KG1 (cell line): ENCODE data around the gene DDAH1.

ENCODE experiments used
- DNase-seq: peaks from one replicate; lab custom pipeline; 2025; lab: John Stamatoyannopoulos, UW

The DDAH1 gene

DNA sequence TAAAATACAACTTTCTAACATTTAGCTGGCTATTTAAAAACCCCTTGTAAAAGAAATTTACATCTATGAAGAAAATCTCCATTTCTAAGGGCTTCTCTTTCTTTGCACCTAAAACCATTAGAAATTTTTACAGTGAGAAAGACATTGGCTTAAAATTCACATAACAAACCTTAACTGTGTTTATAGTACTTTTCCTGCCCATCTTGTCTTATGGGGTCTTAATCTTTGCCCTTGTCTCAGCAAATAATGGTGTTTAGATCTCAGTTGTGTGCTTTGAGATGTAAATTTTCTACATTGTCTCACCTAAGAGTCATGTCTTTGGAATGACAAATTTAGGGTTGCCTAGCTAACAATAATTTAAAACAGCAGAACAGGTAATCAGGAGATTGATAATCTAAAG, 71.5 kb downstream of the DDAH1 start:
- DNase-seq, result no peak

DNA sequence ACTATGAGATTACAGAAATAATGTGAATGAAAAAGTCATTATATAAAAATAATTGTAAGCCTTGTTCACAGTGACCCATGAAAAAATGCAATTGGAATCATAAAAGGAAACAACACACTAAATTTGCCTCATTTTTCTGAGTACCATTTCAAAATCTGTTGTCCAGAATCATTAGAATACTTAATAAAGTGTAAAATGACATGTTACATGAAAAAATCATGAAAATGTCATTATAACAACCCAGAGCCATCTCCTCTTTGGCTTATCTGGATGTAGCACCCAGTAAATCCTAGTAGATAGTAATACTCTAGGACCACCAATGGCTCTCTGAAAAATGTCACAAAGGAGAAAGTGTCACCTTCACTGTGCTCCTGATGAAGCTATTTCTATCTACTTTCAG, 76.5 kb downstream of the DDAH1 start:
- no peak for DNase-seq

- DNase-seq, result no peak
Measured at GRCh38 chr1:85387781-85388180, 77.2 kb downstream of the DDAH1 start.

- no peak for DNase-seq
Measured at GRCh38 chr1:85386068-85386722, 78.8 kb downstream of the DDAH1 start.

- DNase-seq, result no peak
Measured at GRCh38 chr1:85379203-85380136, 85.5 kb downstream of the DDAH1 start.

GRCh38 chr1:85378534-85378933, 86.4 kb downstream of the DDAH1 start:
- no peak for DNase-seq

- DNase-seq, result no peak
Measured at GRCh38 chr1:85376356-85376755, 88.6 kb downstream of the DDAH1 start.

GRCh38 chr1:85375493-85375892, 89.5 kb downstream of the DDAH1 start:
- DNase-seq, result no peak

- no peak for DNase-seq
Measured at GRCh38 chr1:85374160-85374559, 90.8 kb downstream of the DDAH1 start.

DNA sequence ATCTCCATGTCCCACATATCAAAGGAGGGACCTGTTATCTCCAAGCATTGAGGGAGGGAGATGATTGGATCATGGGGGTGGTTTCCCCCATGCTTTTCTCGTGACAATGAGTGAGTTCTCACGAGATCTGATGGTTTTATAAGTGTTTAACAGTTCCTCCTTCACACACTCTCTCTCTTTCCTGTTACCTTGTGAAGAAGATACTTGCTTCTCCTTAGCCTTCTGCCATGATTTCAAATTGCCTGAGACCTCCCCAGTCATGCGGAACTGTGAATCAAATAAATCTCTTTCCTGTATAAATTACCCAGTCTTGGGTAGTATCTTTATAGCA, 91.6 kb downstream of the DDAH1 start:
- DNase-seq, result no peak

DNA sequence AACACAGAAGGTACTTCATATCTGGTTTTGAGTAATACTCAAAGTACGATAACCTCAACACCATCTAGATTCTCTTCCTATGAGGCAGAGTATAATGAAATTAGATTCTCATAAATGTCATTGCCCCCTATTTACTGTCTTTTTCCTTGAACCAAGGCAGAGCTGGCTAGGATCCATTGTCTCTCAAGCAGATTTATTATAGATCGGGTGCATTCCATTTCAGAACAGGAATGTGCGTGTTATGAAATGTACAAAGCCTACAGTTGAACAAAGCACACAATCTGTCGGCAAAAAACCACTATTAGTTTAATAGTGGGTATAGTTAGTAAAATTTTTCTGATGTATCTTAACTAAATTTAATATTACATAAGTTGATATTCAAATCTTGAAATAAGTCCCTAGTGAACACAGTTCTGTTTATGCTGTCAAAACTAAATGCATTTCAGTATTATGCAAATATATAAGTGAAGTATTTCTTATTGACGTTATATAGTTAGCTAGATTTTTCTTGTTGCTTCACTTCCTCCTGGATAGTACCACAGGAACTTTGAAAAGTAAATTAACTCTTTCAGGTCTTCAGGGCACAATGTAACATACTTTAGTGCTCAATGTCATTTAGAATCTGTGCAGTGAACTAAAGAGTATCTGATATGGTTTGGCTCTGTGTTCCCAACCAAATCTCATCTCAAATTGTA, 92.1 kb downstream of the DDAH1 start:
- no peak for DNase-seq

DNA sequence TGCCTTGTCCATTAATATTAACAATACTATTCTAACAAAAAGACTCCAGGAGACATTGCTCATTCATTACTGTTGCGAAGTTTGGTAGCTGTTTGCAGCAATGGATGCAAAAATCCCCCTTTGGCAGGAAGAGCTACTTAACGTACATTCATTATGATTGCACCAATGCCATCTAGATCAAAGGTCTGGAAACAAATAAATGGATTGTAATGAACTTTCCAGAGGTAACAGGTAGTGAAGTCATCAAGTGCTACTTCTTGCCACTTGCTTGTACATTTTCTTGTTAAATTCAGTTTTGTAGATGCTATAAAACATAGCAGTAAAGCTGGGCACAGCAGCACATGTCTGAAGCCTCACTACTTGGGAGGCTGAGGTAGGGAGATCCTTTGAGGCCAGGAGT, 93.9 kb downstream of the DDAH1 start:
- no peak for DNase-seq

DNA sequence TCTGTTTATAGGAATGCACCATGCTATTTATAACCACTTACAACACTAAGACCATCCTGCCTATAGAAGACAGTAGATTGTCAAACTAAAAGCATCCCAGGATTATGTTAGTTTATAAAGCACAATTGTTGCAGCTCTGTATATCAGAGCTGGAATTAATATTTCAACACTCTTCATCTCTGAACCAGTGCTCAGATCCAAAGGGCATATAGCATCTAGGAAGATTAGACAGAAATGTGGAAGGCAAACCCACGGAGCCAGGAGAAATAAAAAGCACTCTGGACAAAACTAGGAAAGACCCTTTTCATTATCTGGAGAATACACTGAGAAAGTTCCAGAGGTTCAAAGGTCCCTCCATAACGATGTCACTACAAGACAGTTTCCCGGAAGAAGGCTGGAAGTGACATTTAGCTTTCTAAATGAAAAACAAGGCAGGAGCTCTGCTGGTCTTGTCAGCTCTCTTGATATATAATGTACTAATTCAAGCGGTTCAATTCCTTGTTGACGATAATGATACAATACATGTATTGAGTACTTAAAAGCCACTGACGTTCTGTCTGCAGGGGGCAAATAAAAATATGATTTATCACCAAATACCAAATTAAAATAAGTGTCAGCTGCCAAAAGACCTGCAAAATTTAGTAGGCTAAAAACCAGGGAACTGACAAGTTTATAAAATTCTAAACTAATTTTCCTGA, 96.7 kb downstream of the DDAH1 start:
- no peak for DNase-seq

GRCh38 chr1:85366391-85367170, 98.4 kb downstream of the DDAH1 start:
- DNase-seq, result no peak

DNA sequence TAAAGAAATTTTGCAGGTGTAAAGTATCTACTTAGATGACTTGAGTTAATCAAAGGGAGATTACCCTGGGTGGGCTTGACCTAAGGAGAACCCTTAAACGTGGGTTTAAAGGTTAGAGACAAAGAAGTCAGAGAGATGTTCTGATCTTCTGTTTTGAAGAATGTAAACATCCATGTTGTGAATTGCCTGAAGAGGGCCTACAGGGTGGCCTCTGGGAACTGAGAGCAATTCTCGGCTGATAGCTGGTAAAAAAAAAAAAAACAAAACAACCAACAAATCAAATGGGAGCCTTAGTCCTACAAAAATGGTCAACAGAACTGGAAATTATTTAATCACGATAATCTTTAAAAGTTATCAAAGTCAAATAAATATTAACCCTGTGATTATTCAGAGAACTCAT, 99.1 kb downstream of the DDAH1 start:
- no peak for DNase-seq

GRCh38 chr1:85363521-85363920, 101.4 kb downstream of the DDAH1 start:
- DNase-seq, result no peak

GRCh38 chr1:85363092-85363491, 101.9 kb downstream of the DDAH1 start:
- DNase-seq, result no peak

DNA sequence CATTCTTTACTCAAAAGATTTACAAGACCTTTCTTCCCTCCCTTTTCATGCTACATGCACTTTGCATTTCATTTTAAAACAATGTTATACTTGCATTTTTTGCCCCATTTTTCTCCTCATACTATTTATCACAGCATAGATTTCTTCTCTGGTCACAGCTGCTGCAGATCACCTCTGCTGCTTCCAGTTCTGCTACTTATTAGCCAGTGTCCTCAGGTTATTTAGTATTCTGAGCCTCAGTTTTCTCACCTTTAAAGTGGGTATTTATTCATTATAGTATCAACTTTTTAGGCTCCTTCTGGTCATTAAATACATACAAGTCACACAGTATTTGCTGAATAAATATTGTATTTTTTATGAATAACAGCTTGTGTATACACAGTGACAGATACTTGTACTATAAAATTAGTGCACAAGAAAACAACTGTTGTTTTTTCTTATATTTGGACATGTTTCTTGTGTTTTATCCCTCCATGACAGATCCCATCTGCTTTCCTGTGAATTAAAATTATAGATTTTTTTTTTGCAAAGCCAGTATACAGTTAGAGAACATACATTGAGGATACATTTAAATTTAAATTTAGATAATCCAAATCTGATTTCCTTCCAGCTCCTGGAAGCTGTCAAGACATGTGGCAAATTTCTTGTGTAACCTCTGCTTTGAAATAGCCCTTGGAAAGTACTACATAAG, 103.2 kb downstream of the DDAH1 start:
- DNase-seq, result no peak

- no peak for DNase-seq
Measured at GRCh38 chr1:85360730-85361493, 104.0 kb downstream of the DDAH1 start.
